ENCODE results near the gene ITIH1. TPM values are rescaled to one million over a fixed set of nuclear protein-coding genes. Genes with fewer than 3 reads are reported as not detected.

The ITIH1 gene
- polyA plus RNA-seq, 1 donor from 2014 or later, result not detected

GRCh38 chr3:52813810-52814209 lies 36.4 kb downstream of the ITIH1 start:
- Histone ChIP-seq H3F3A (ENCODE audit: insufficient read depth, low read length, poor library complexity, severe bottlenecking) (no peaks in the 10 kb centered on the region), H3K79me2 (replicated peaks; ENCODE audit: insufficient read depth, low read length) (no peaks in the 10 kb centered on the region), H3K4me2 (ENCODE audit: low read length) (no peak overlapping the region), H3K27ac (ENCODE audit: low read length) (no peak overlapping the region), H3K9me3 (ENCODE audit: low read length) (no peaks in the 10 kb centered on the region), H3K27me3 (ENCODE audit: insufficient read depth, low read depth, low read length) (no peaks in the 10 kb centered on the region), H3K4me3 (ENCODE audit: low read length) (no peak overlapping the region), H3K9ac (ENCODE audit: low read length) (no peak overlapping the region), H4K20me1 (ENCODE audit: insufficient read depth) (no peaks in the 10 kb centered on the region), H2AFZ (ENCODE audit: low read depth, low read length) (no peak overlapping the region), H3K9me2 (ENCODE audit: insufficient read depth, low read length) (no peaks in the 10 kb centered on the region), H3K36me3 (ENCODE audit: insufficient read depth, low read length) (no peaks in the 10 kb centered on the region)
- TF ChIP-seq POLR2AphosphoS5 (IDR thresholded peaks at IDR 0.05), result no peak
- TF ChIP-seq EP300 (conservative IDR thresholded peaks at IDR 0.05; ENCODE audit: poor library complexity, severe bottlenecking), result no peak

GRCh38 chr3:52816199-52816598 lies 38.8 kb downstream of the ITIH1 start:
- H3F3A ChIP-seq (ENCODE audit: insufficient read depth, low read length, poor library complexity, severe bottlenecking), result no peaks in the 10 kb centered on the region
- no peak overlapping the region for H3K9ac ChIP-seq (ENCODE audit: low read length)
- no peak for TF ChIP-seq RAD21 (conservative IDR thresholded peaks at IDR 0.05)
- no peak for TF ChIP-seq EZH2 (IDR thresholded peaks at IDR 0.05; ENCODE audit: borderline replicate concordance, insufficient read depth, low read length, poor library complexity, severe bottlenecking)
- no peak for TF ChIP-seq POLR2AphosphoS5 (IDR thresholded peaks at IDR 0.05)
- no peak for TF ChIP-seq REST (IDR thresholded peaks at IDR 0.05; ENCODE audit: borderline replicate concordance)
- no peak for TF ChIP-seq SMC3 (conservative IDR thresholded peaks at IDR 0.05; ENCODE audit: poor library complexity)
- no peak for TF ChIP-seq EP300 (conservative IDR thresholded peaks at IDR 0.05; ENCODE audit: poor library complexity, severe bottlenecking)
- TF ChIP-seq TAF1 (IDR thresholded peaks at IDR 0.05; ENCODE audit: low read depth), result no peak
- no peaks in the 10 kb centered on the region for H3K79me2 ChIP-seq (replicated peaks; ENCODE audit: insufficient read depth, low read length)
- H3K27ac ChIP-seq (ENCODE audit: low read length), result no peak overlapping the region
- no peak overlapping the region for H2AFZ ChIP-seq (ENCODE audit: low read depth, low read length)
- H3K9me3 ChIP-seq (ENCODE audit: low read length), result no peaks in the 10 kb centered on the region
- H3K9me2 ChIP-seq (ENCODE audit: insufficient read depth, low read length), result no peaks in the 10 kb centered on the region
- H3K27me3 ChIP-seq (ENCODE audit: insufficient read depth, low read depth, low read length), result no peaks in the 10 kb centered on the region
- H3K4me2 ChIP-seq (ENCODE audit: low read length), result no peak overlapping the region
- H3K36me3 ChIP-seq (ENCODE audit: insufficient read depth, low read length), result no peaks in the 10 kb centered on the region
- H3K4me3 ChIP-seq (ENCODE audit: low read length), result no peak overlapping the region
- H4K20me1 ChIP-seq (ENCODE audit: insufficient read depth), result no peaks in the 10 kb centered on the region

- Histone ChIP-seq H3K4me2 (ENCODE audit: low read length) (no peak overlapping the region), H3K27ac (ENCODE audit: low read length) (no peak overlapping the region), H3K79me2 (replicated peaks; ENCODE audit: insufficient read depth, low read length) (no peaks in the 10 kb centered on the region), H2AFZ (ENCODE audit: low read depth, low read length) (no peak overlapping the region), H3K4me3 (ENCODE audit: low read length) (no peak overlapping the region), H3K9ac (ENCODE audit: low read length) (no peak overlapping the region), H3K36me3 (ENCODE audit: insufficient read depth, low read length) (no peaks in the 10 kb centered on the region), H3K9me2 (ENCODE audit: insufficient read depth, low read length) (no peaks in the 10 kb centered on the region), H3F3A (ENCODE audit: insufficient read depth, low read length, poor library complexity, severe bottlenecking) (no peaks in the 10 kb centered on the region), H3K9me3 (ENCODE audit: low read length) (no peaks in the 10 kb centered on the region), H4K20me1 (ENCODE audit: insufficient read depth) (no peaks in the 10 kb centered on the region), H3K27me3 (ENCODE audit: insufficient read depth, low read depth, low read length) (no peaks in the 10 kb centered on the region)
- no peak for TF ChIP-seq CTCF (IDR thresholded peaks at IDR 0.05; ENCODE audit: poor library complexity, severe bottlenecking)
- no peak for TF ChIP-seq SMC3 (conservative IDR thresholded peaks at IDR 0.05; ENCODE audit: poor library complexity)
- TF ChIP-seq REST (IDR thresholded peaks at IDR 0.05; ENCODE audit: borderline replicate concordance), result no peak
- TF ChIP-seq POLR2AphosphoS5 (IDR thresholded peaks at IDR 0.05), result no peak
- TF ChIP-seq RAD21 (conservative IDR thresholded peaks at IDR 0.05), result no peak
- no peak for TF ChIP-seq EP300 (conservative IDR thresholded peaks at IDR 0.05; ENCODE audit: poor library complexity, severe bottlenecking)
- TF ChIP-seq MXI1 (conservative IDR thresholded peaks at IDR 0.05; ENCODE audit: poor library complexity, severe bottlenecking), result no peak
- TF ChIP-seq EZH2 (IDR thresholded peaks at IDR 0.05; ENCODE audit: borderline replicate concordance, insufficient read depth, low read length, poor library complexity, severe bottlenecking), result no peak
- TF ChIP-seq TAF1 (IDR thresholded peaks at IDR 0.05; ENCODE audit: low read depth), result no peak
Measured at GRCh38 chr3:52816654-52817053, 39.3 kb downstream of the ITIH1 start.
